Pons (tissue), 1 donor: ENCODE measurements around the gene PODN.

Source experiments
- DNase-seq: peaks from one replicate; pipeline ENCODE4 v3.0.0-alpha.2; 2016; ENCODE audit warnings: low spot score

PODN gene

DNA sequence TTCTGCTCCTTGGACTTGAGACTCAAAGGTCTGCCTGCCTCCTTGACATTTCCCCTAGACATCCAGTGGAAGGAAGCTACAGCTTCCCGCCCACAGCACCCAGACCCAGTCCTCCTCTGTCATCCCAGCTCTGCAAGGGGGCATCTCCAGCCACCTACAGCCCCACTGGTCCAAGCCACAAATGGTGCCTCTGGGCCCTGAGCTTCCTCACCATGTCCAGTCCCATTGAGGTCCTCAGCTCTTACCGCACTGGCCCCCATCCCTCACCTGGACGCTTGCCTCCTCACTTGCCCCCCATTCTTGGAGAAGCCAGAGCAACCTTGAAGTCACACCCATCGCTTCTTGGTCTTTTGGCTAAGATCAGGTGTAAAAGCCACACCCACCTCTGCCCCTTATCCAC lies 13.2 kb downstream of the PODN start:
- DNase-seq: no peak

GRCh38 chr1:53075761-53076163 lies 13.7 kb downstream of the PODN start:
- DNase-seq: no peak

- no peak for DNase-seq
Measured at GRCh38 chr1:53076165-53076564, 14.2 kb downstream of the PODN start.

- DNase-seq: no peak
Measured at GRCh38 chr1:53076721-53077598, 14.9 kb downstream of the PODN start.

DNA sequence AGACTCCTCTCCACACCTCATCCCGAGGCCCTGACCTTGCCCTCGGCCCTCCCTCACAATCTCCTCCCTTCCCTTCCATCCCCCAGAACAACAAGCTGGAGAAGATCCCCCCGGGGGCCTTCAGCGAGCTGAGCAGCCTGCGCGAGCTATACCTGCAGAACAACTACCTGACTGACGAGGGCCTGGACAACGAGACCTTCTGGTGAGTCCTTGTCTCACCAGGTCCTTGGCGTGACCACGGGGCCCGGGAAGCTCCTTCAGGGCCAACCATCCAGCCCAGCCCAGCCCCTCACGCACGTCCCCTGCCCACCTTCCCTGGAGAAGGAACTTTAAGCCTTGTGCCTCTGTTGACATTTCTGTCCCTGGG lies 15.6 kb downstream of the PODN start:
- no peak for DNase-seq

- DNase-seq: no peak
Measured at GRCh38 chr1:53078333-53079101, 16.5 kb downstream of the PODN start.

DNA sequence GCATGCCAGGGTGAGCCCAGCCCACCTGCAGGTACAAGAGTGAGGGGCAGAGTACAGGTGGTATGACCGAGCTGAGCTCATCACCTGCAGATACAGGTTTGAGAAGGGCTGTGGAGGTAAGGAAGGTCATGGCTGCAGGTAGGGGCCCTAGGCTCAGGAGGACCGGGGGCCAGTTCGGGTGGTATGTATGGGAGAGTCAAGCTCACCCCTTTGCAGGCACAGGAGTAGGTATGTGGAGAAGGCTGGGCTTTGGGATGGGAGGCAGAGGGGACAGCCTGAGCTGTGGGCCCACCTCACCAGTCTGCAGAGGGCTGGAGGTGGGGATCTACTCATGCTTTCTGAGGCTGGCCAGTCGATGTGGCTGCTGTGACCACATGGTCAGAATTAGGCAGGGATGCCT lies 17.2 kb downstream of the PODN start:
- no peak for DNase-seq

DNA sequence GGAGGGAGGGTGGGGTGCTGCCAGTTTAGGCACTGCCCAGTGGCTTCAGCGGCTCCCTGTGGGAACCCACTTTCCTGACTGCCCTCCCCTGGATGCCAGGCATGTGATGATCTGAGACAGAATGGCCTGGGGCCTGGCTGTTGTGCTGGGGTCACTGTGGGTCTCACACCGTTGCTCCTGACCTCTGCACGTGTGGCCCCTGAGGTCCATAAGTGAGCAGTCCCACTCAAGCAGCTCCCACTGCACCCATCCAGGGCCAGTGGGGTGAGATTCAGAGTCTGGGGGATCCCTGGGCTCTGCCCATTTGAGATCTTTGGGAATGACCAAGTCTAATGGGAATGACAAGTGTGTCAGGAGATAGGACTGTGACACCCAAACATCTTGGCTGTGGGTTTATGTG lies 18.0 kb downstream of the PODN start:
- DNase-seq: no peak

DNA sequence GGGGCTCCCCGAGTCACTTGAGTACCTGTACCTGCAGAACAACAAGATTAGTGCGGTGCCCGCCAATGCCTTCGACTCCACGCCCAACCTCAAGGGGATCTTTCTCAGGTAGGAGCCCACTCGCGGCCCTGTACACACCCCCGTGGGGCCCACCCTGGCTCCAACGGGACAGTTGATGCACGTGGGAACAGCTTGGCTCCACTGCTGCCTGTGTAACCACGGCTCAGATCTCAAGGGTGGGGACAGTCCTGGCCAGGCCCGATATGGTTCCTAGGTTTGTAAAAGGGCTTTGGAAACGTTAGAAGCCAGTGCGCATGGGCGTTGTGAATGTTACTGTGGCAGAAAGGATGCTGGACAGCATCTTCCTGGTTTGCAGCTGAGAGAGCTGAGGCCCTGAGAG lies 18.8 kb downstream of the PODN start:
- no peak for DNase-seq

- no peak for DNase-seq
Measured at GRCh38 chr1:53081384-53082066, 19.5 kb downstream of the PODN start.

DNA sequence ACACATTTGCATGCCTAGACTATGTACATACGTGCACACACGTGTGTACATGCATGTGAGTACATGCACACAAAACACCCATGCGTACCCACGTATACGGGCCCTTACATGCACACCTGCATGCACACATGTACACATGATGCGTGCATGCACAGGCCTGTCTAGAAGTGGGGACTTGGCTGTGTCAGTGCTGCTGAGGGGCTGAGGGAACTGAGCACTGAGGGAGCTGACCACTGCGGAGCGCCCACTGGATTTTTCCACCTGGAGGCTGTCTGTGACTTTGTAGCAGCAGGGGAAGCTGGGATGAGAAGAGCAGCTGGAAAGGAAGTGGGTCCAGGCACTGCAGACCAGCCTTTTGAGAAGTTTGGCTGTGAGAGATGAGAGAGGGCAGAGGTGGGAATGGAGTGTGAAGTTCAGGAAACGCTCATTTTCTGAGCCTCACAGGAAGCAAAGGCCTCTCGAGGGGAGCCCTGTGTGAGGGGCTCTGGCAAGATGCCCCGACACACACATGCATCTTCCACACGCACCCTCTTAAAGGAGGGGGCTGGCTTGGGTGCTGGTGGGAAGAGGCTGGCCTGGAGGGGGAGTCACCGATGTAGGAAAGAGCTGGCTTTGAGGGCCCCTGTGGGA lies 20.9 kb downstream of the PODN start:
- no peak for DNase-seq

GRCh38 chr1:53083636-53084588 lies 21.9 kb downstream of the PODN start:
- no peak for DNase-seq

DNA sequence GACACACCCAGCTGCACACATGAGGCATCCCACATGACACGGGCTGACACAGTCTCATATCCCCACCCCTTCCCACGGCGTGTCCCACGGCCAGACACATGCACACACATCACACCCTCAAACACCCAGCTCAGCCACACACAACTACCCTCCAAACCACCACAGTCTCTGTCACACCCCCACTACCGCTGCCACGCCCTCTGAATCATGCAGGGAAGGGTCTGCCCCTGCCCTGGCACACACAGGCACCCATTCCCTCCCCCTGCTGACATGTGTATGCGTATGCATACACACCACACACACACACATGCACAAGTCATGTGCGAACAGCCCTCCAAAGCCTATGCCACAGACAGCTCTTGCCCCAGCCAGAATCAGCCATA lies 22.6 kb downstream of the PODN start:
- no peak for DNase-seq

DNA sequence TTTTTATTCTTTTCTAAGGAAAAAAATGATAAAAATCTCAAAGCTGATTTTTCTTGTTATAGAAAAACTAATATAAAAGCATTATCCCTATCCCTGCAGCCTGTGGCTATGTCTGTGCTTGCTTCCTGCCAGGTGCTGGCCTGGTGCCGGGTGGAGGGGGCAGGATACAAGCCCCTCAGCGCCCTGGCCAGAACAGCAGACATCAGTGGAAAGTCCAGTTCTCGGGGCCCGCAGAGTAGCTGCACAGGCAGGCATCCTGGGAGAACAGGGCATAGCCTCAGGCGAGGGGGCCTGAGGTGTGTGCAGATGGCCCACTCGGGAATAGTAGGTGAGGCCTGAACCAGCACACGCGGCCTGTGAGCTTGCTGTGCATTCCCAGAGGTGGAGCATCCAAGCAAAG lies 23.4 kb downstream of the PODN start:
- DNase-seq: no peak

- no peak for DNase-seq
Measured at GRCh38 chr1:53086491-53087070, 24.6 kb downstream of the PODN start.

GRCh38 chr1:53087332-53088285 lies 25.6 kb downstream of the PODN start:
- no peak for DNase-seq

- DNase-seq: no peak
Measured at GRCh38 chr1:53088616-53089300, 26.7 kb downstream of the PODN start.

- no peak for DNase-seq
Measured at GRCh38 chr1:53089478-53090226, 27.6 kb downstream of the PODN start.
